Measurements from ENCODE around the gene CDKL4.
"Not testable (repeated sequence)": the region's sequence is repeated elsewhere in the genome, so short reads cannot be mapped to it uniquely, and the experiment has no call there.

DNA sequence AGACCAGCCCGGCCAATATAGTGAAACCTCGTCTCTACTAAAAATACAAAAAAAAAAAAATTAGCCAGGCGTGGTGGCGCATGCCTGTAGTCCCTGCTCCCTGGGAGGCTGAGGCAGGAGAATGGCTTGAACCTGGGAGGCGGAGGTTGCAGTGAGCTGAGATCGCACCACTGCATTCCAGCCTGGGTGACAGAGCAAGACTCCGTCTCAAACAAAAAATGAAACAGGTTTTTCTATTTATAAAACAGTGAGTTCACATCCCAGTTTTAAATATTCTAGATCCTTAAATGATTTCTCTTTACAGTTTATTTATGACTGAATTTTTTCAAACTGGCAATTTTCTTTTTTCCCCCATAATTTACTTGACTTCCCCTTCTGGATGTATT lies 102.8 kb downstream of the CDKL4 start:
- TF ChIP-seq, protein P1, sequence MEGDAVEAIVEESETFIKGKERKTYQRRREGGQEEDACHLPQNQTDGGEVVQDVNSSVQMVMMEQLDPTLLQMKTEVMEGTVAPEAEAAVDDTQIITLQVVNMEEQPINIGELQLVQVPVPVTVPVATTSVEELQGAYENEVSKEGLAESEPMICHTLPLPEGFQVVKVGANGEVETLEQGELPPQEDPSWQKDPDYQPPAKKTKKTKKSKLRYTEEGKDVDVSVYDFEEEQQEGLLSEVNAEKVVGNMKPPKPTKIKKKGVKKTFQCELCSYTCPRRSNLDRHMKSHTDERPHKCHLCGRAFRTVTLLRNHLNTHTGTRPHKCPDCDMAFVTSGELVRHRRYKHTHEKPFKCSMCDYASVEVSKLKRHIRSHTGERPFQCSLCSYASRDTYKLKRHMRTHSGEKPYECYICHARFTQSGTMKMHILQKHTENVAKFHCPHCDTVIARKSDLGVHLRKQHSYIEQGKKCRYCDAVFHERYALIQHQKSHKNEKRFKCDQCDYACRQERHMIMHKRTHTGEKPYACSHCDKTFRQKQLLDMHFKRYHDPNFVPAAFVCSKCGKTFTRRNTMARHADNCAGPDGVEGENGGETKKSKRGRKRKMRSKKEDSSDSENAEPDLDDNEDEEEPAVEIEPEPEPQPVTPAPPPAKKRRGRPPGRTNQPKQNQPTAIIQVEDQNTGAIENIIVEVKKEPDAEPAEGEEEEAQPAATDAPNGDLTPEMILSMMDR (IDR thresholded peaks at IDR 0.05 in 8 of 11, conservative IDR thresholded peaks at IDR 0.05 in 3 of 11): not testable (repeated sequence)
- TF ChIP-seq POLR2A (IDR thresholded peaks at IDR 0.05): not testable (repeated sequence)

Data from spleen (tissue), 7 donors.